HG03571 (cell line): ENCODE data around the gene TSHZ2.

Experiments used
- ATAC-seq: cut with Tn5 transposase; IDR thresholded peaks from one replicate; pipeline ENCODE4 v1.9.1; 2021; ENCODE audit not compliant: unreplicated experiment

Gene TSHZ2

GRCh38 chr20:53269380-53269779 is 297.2 kb downstream of the TSHZ2 start:
- no peak for ATAC-seq

GRCh38 chr20:53270792-53271375 is 298.7 kb downstream of the TSHZ2 start:
- no peak for ATAC-seq

GRCh38 chr20:53274365-53274764 is 302.2 kb downstream of the TSHZ2 start:
- ATAC-seq = no peak

- ATAC-seq = no peak
Observed at GRCh38 chr20:53274807-53275206, 302.6 kb downstream of the TSHZ2 start.

- no peak for ATAC-seq
Observed at GRCh38 chr20:53276143-53276542, 304.0 kb downstream of the TSHZ2 start.

GRCh38 chr20:53278555-53278954 is 306.4 kb downstream of the TSHZ2 start:
- no peak for ATAC-seq

- ATAC-seq = no peak
Observed at GRCh38 chr20:53279735-53280134, 307.6 kb downstream of the TSHZ2 start.

GRCh38 chr20:53281557-53282117 is 309.5 kb downstream of the TSHZ2 start:
- no peak for ATAC-seq

GRCh38 chr20:53282217-53282955 is 310.2 kb downstream of the TSHZ2 start:
- ATAC-seq = no peak

- no peak for ATAC-seq
Observed at GRCh38 chr20:53283011-53283410, 310.9 kb downstream of the TSHZ2 start.

- ATAC-seq = no peak
Observed at GRCh38 chr20:53283597-53283996, 311.4 kb downstream of the TSHZ2 start.

- no peak for ATAC-seq
Observed at GRCh38 chr20:53284256-53284655, 312.1 kb downstream of the TSHZ2 start.

- ATAC-seq = no peak
Observed at GRCh38 chr20:53284696-53285095, 312.5 kb downstream of the TSHZ2 start.

GRCh38 chr20:53287357-53288042 is 315.3 kb downstream of the TSHZ2 start:
- ATAC-seq = no peak

- ATAC-seq = no peak
Observed at GRCh38 chr20:53291548-53291947, 319.4 kb downstream of the TSHZ2 start.

- ATAC-seq = no peak
Observed at GRCh38 chr20:53292347-53292746, 320.2 kb downstream of the TSHZ2 start.

- ATAC-seq = no peak
Observed at GRCh38 chr20:53294804-53295203, 322.6 kb downstream of the TSHZ2 start.

GRCh38 chr20:53296025-53296424 is 323.9 kb downstream of the TSHZ2 start:
- no peak for ATAC-seq

GRCh38 chr20:53296451-53297153 is 324.4 kb downstream of the TSHZ2 start:
- ATAC-seq = no peak

GRCh38 chr20:53297154-53297529 is 325.0 kb downstream of the TSHZ2 start:
- ATAC-seq = no peak

- no peak for ATAC-seq
Observed at GRCh38 chr20:53298260-53298659, 326.1 kb downstream of the TSHZ2 start.
